Stimulated activated naive CD8-positive, alpha-beta T cell treated with anti-CD3 and anti-CD28 coated beads, Interleukin-15, amount 100 ng/mL, for 72 hours (primary cell): ENCODE data around the gene DOK6.
"Not testable (repeated sequence)": the region's sequence is repeated elsewhere in the genome, so short reads cannot be mapped to it uniquely, and the experiment has no call there.

Experiments used
- ATAC-seq: fragments of 150-1000 bp; cut with Tn5 transposase; 2 replicates; pipeline ENCODE4 v1.10.0; 2021; ENCODE audit warnings: mild to moderate bottlenecking, moderate library complexity
- DNase-seq, 2 donors: peaks; one replicate each; pipeline ENCODE4 v3.0.0; 2021 to 2022
- H3K27ac Mint-ChIP-seq, 2 donors: one replicate each; pipeline ENCODE4 v1.8.0; 2022; ENCODE audit warnings: mild to moderate bottlenecking in 2 of 2, mixed read lengths in 2 of 2, moderate library complexity in 2 of 2
- H3K27me3 Mint-ChIP-seq: one replicate; pipeline ENCODE4 v1.8.0; 2022; ENCODE audit warnings: mixed read lengths
- H3K4me1 Mint-ChIP-seq: one replicate; pipeline ENCODE4 v1.8.0; 2022; ENCODE audit warnings: mild to moderate bottlenecking, mixed read lengths
- H3K4me3 Mint-ChIP-seq, 2 donors: one replicate each; pipeline ENCODE4 v1.8.0; 2022; ENCODE audit warnings: mild to moderate bottlenecking in 2 of 2, mixed read lengths in 2 of 2, moderate library complexity in 1 of 2
- H3K9me3 Mint-ChIP-seq, 2 donors: one replicate each; pipeline ENCODE4 v1.8.0; 2022; ENCODE audit warnings: mixed read lengths in 2 of 2

Gene DOK6

DNA sequence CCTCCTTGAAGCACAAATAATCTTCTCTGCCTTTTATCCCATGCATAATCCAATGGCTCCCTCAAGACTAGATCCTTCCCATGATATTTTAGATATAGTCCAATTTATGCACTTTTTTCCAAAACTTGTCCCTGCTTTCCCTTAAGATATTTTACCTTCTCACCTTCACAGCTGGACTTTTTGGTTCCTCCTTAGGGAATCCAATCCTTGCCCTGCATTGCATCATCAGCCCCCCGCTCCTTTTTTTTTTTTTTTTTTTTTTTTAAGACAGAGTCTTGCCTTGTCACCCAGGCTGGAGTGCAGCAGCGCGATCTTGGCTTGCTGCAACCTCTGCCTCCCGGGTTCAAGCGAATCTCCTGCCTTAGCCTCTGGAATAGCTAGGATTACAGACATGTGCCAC is 250.6 kb downstream of the DOK6 start:
- ATAC-seq: no peak
- H3K9me3 Mint-ChIP-seq: no peaks in the 10 kb centered on the region
- H3K27me3 Mint-ChIP-seq: peaks cover 33% of the 10 kb centered on the region
- H3K4me1 Mint-ChIP-seq: no peaks in the 10 kb centered on the region
- H3K4me3 Mint-ChIP-seq: no peak overlapping the region
- H3K27ac Mint-ChIP-seq: no peak overlapping the region
- no peak for DNase-seq

DNA sequence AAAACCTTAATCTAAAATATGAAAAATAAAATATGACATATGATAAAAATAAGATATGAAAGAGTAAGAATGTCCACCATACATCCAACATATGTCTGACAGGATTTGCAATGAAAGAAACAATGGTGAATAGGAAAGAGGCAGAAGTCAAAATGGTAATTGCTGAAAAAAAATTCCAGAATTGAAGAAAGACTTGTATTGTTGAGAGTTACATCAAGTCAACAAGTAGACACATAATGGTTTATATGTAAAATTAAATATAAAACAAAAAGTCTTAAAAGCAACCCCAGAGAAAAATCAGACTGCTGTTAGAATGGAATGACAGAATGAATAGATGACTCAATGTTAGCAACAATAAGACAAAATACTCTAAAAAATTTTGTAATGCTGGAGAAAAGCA is 255.1 kb downstream of the DOK6 start:
- ATAC-seq (no peak), DNase-seq (no peak)
- no peak overlapping the region for H3K27ac Mint-ChIP-seq
- H3K27me3 Mint-ChIP-seq: peaks cover 45% of the 10 kb centered on the region
- no peaks in the 10 kb centered on the region for H3K9me3 Mint-ChIP-seq
- no peaks in the 10 kb centered on the region for H3K4me1 Mint-ChIP-seq
- no peak overlapping the region for H3K4me3 Mint-ChIP-seq

DNA sequence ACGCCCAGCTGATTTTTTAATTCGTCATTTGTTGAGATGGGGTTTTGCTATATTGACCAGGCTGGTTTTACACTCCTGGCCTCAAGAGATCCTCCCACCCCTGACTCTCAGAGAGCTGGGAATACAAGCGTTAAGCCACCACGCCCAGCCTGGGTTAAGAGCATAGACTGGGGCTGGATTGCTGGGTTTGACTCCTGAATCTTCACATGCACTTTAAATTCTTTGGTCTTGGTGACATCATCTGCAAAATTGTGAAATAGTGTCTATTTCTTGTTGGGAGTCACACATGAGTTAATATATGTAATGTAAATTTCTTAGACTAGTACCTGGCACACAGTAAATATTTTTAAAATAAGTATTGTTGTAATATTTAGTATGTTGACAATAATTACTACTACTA is 257.4 kb downstream of the DOK6 start:
- no peak overlapping the region for H3K4me3 Mint-ChIP-seq
- ATAC-seq (no peak), DNase-seq (no peak)
- H3K9me3 Mint-ChIP-seq: no peaks in the 10 kb centered on the region
- H3K27me3 Mint-ChIP-seq: peaks cover 33% of the 10 kb centered on the region
- H3K4me1 Mint-ChIP-seq: no peaks in the 10 kb centered on the region
- H3K27ac Mint-ChIP-seq: no peak overlapping the region

DNA sequence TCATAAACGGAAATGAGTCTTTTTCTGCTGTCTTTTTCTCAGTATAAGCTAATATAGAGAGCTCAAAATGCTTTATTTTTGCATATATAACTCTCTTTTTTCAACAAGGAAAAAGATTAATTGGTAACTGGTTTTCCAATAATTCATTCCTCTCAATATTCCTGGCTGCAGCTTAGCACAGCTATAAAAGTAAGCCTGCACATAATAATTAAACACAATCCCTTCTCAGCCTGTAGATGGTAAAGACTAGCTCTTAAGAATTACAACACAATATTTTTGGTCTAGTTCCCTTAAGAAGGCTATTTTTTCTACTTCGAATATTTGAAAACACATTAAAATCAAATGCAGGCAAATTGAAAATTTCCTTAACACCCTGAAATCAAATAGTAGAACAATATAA is 258.0 kb downstream of the DOK6 start:
- Mint-ChIP-seq H3K27ac (no peak overlapping the region), H3K9me3 (no peaks in the 10 kb centered on the region), H3K4me3 (no peak overlapping the region), H3K27me3 (peaks cover 27% of the 10 kb centered on the region), H3K4me1 (no peaks in the 10 kb centered on the region)
- DNase-seq (no peak), ATAC-seq (no peak)

DNA sequence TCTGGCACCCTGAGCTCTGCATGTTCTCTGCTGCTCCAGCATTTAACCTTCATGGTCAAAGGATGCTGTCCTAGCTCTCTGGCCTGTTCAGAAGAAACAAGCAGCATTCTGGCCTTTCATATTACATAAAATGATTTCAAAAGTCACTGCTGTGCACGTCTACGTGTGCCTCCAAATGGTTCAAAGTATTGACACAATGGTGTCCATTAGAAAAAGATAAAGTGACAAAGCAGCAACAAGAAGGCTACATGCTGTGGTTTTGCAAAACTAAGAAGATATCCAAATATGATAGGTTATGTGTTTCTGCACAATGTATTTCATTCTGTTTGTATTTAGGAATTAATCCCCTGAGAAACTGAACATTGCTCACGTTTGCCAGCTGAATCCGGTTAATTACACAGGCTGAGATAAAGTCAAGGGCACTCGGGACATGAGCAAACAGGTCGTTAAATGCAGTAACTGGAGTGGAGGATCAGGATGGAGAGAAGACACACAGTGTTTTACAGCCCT is 258.5 kb downstream of the DOK6 start:
- Mint-ChIP-seq H3K27ac (no peak overlapping the region), H3K4me1 (no peaks in the 10 kb centered on the region), H3K27me3 (peaks cover 22% of the 10 kb centered on the region), H3K4me3 (no peak overlapping the region), H3K9me3 (no peaks in the 10 kb centered on the region)
- ATAC-seq (no peak), DNase-seq (no peak)

DNA sequence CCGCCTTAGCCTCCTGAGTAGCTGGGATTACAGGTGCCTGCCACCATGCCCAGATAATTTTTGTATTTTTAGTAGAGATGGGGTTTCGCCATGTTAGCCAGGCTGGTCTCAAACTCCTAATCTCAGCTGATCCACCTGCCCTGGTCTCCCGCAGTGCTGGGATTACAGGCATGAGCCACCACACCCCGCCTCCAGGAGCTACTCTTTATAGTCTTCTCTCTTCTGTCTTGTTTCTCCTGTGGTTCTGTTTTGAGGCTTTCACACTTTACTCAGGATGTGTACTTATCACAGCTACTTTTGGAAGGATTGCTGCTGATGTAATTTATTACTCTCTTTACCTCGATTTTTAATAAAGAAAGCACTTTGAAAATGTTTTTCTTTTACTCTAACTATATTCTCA is 261.4 kb downstream of the DOK6 start:
- not testable (repeated sequence) for ATAC-seq, H3K9me3 Mint-ChIP-seq, H3K27ac Mint-ChIP-seq, H3K4me3 Mint-ChIP-seq, H3K4me1 Mint-ChIP-seq, H3K27me3 Mint-ChIP-seq, DNase-seq

DNA sequence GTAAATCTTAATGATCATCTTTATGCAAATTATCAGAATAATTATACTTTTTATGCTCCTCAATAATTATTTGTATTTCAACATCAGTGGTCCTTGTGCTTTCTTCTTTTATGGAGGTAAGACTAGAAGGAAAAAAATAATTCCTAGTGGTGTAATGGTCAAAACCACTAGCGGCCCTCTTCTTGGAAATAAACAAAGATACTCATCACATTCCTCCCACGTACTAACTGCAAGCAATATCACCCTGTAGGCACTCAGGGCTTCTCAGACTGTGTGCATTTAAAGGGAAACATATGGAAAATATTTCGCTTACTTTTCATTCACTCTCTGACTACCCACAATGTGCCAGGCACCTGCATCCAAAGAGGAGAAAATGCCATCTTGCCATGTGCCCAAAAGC is 263.7 kb downstream of the DOK6 start:
- H3K9me3 Mint-ChIP-seq: no peaks in the 10 kb centered on the region
- ATAC-seq (no peak), DNase-seq (no peak)
- H3K4me1 Mint-ChIP-seq: no peaks in the 10 kb centered on the region
- no peak overlapping the region for H3K4me3 Mint-ChIP-seq
- H3K27ac Mint-ChIP-seq: no peak overlapping the region
- no peaks in the 10 kb centered on the region for H3K27me3 Mint-ChIP-seq

DNA sequence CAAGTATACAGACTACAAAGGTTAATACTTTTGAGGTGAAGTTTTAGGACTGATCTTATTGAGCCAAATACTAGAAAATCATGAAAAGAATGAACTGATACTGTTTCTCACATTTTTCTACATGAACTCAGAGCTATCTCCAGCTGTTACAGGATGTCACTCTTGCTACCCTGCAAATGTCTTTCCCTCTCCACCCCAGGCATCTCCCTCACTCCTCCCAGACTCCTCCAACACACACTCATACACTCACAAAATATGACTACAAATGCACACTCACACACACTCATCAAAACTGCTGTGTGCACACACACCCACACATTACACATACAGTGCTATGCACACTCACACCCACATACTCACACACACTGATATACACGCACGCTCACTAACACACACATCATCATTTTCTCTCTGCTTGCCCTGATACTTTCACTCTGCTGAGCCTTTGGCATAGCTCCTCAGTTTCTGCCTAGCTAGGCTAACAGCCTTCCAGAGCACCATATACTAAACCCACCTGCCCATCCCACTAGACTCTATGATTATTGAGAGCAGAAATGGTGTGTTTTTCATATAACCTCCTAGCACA is 273.7 kb downstream of the DOK6 start:
- no peak overlapping the region for H3K4me3 Mint-ChIP-seq
- DNase-seq (no peak), ATAC-seq (no peak)
- peaks cover 5% of the 10 kb centered on the region for H3K27me3 Mint-ChIP-seq
- H3K9me3 Mint-ChIP-seq: peaks cover 0 to 5% of the 10 kb centered on the region in 2 donors
- no peak overlapping the region for H3K27ac Mint-ChIP-seq
- H3K4me1 Mint-ChIP-seq: no peaks in the 10 kb centered on the region

DNA sequence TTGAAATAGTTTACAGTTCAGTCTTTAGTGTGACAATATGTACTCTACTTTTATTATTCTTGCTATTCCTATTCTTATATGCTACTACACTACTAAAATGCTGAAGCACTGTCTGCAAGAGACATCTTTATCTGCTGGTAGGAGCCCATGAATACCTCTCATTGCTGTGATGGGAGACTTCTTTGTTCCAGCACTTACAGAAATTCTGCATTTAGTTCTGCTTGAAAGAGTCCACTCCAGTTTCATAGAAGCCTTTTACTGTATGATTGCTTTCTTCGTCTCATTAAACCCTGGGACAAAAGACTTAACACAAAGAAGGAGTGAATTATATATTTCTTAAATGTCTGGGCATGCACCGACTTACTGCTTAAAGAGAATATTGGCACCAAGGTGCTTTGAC is 274.3 kb downstream of the DOK6 start:
- ATAC-seq (no peak), DNase-seq (no peak)
- Mint-ChIP-seq H3K9me3 (peaks cover 0 to 5% of the 10 kb centered on the region in 2 donors), H3K4me3 (no peak overlapping the region), H3K4me1 (no peaks in the 10 kb centered on the region), H3K27me3 (peaks cover 5% of the 10 kb centered on the region), H3K27ac (no peak overlapping the region)

DNA sequence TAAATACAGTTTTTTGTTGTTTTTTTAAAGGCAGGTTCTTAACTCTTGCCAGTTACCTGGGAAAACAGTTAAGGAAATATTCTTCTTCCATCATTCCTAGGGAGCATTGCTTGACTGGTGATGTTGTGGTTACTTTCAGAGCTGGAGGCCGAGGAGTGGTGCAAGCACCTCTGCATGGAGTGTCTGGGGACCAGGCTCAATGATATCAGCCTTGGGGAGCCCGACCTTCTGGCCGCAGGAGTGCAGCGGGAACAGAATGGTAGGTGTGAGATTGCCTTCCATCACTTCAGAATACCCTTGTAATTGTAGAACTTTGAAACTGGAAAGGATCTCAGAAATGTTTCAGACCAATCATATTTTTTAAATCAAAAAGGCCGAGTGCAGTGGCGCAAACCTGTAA is 276.9 kb downstream of the DOK6 start:
- Mint-ChIP-seq H3K9me3 (no peaks in the 10 kb centered on the region), H3K4me3 (no peak overlapping the region), H3K4me1 (no peaks in the 10 kb centered on the region), H3K27ac (no peak overlapping the region), H3K27me3 (no peaks in the 10 kb centered on the region)
- DNase-seq (no peak), ATAC-seq (no peak)

DNA sequence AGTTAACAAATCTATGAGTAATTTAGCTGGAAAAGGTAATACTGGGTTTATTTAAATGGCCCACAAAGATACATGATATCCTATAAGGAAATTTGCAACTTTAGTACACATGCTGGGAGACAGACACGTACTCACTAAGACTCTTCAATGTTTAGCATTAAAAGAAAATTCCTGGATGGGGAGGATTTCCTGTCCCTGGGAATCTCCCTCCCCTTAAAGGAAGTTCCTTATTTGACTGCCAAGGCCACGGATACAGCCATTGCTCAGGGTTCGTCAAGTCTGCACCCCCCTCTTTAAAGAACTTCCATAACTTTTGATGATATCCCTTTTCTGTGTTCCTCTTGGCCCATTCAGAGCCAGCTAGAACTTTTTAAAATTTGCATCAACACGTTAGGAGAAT is 279.4 kb downstream of the DOK6 start:
- H3K4me1 Mint-ChIP-seq: no peaks in the 10 kb centered on the region
- no peak for DNase-seq
- H3K9me3 Mint-ChIP-seq: no peaks in the 10 kb centered on the region
- ATAC-seq: no peak
- no peak overlapping the region for H3K4me3 Mint-ChIP-seq
- no peaks in the 10 kb centered on the region for H3K27me3 Mint-ChIP-seq
- no peak overlapping the region for H3K27ac Mint-ChIP-seq

DNA sequence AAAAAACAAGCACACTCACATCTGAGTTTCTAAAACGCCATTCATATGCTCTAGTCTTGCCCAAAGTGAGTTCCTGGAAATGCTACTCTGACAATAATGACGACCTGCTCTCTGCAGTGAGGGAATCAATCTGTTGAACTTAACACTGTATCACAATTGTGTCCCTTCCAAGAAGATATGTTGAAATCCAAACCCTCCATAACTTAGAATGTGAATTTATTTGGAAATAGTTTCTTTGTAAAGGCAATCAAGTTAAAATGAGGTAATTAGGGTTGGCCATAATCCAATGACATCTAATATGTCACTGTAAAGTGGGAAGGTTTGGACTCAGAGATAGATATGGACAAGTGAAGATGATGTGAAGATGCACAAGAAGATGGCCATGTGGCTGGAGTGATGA is 282.5 kb downstream of the DOK6 start:
- Mint-ChIP-seq H3K4me3 (no peak overlapping the region), H3K9me3 (no peaks in the 10 kb centered on the region), H3K4me1 (no peaks in the 10 kb centered on the region), H3K27me3 (no peaks in the 10 kb centered on the region), H3K27ac (no peak overlapping the region)
- no peak for DNase-seq
- ATAC-seq: no peak

DNA sequence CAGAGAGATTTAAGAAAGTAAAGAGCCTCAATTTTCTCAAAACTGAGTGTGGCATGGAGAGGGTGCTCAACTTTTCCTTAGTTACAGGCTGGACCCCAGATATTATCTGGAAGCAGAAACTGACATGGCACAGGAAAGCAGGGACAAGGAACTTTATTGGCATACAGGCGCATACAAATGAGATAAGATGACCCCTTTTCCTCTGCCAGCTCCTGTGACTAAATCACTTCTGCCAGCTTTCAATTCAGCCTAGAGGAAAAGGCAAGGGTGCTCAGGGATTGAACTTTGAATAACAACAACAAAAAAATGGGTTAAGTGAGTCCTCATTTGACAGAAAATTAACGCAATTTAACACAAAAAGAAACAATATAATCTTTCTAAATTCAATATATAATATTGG is 284.1 kb downstream of the DOK6 start:
- H3K9me3 Mint-ChIP-seq: no peaks in the 10 kb centered on the region
- H3K4me1 Mint-ChIP-seq: no peaks in the 10 kb centered on the region
- no peak for DNase-seq
- no peaks in the 10 kb centered on the region for H3K27me3 Mint-ChIP-seq
- no peak overlapping the region for H3K4me3 Mint-ChIP-seq
- no peak for ATAC-seq
- H3K27ac Mint-ChIP-seq: no peak overlapping the region

DNA sequence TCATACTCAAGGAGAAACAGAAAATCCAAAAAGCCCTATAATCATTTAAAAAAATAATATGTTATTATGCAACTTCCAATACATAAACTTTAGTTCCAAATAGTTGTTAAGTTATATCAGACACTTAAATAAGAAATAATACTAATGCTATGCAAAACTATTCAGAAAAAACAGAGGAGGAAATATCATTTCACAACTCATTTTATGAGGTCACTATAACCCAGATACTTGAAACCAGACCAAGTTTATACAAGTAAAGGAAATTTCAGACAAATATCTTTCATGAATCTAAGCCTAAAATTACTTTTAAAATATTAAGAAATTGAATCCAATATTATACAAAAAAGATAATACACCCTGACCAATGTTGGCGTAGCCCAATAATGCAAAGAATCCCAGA is 286.2 kb downstream of the DOK6 start:
- no peaks in the 10 kb centered on the region for H3K4me1 Mint-ChIP-seq
- ATAC-seq (no peak), DNase-seq (no peak)
- no peaks in the 10 kb centered on the region for H3K9me3 Mint-ChIP-seq
- H3K27me3 Mint-ChIP-seq: no peaks in the 10 kb centered on the region
- no peak overlapping the region for H3K4me3 Mint-ChIP-seq
- H3K27ac Mint-ChIP-seq: no peak overlapping the region

DNA sequence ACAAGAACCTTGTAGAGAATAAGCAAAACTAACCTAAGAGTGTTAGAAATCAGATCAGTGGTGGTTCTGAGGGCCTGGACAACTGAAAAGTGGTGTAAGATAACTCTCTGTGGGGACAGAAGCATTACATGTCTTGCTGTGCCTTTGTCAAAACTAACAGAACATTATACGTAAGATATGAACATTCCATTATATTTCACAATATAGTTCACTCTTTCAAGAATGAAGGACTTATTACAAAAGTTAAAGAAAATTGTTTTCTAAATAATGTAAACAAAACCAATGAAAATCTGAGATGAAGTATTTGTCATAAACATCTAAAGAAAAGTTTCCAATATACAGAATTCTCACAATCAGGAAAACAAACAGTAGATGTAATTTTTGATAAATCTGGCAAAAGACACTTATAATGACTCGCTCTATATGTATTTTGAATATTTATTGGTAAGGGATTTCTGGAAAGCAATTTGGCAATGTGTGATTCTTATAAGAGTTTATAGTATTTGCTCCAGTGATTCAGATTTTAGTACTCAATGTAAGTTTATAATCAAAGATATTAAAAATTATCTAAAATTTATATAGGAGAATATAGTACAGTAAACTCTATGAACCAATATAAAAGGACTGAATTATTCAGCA is 288.6 kb downstream of the DOK6 start:
- ATAC-seq (no peak), DNase-seq (no peak)
- no peaks in the 10 kb centered on the region for H3K27me3 Mint-ChIP-seq
- H3K27ac Mint-ChIP-seq: no peak overlapping the region
- no peak overlapping the region for H3K4me3 Mint-ChIP-seq
- H3K9me3 Mint-ChIP-seq: no peaks in the 10 kb centered on the region
- H3K4me1 Mint-ChIP-seq: no peaks in the 10 kb centered on the region

DNA sequence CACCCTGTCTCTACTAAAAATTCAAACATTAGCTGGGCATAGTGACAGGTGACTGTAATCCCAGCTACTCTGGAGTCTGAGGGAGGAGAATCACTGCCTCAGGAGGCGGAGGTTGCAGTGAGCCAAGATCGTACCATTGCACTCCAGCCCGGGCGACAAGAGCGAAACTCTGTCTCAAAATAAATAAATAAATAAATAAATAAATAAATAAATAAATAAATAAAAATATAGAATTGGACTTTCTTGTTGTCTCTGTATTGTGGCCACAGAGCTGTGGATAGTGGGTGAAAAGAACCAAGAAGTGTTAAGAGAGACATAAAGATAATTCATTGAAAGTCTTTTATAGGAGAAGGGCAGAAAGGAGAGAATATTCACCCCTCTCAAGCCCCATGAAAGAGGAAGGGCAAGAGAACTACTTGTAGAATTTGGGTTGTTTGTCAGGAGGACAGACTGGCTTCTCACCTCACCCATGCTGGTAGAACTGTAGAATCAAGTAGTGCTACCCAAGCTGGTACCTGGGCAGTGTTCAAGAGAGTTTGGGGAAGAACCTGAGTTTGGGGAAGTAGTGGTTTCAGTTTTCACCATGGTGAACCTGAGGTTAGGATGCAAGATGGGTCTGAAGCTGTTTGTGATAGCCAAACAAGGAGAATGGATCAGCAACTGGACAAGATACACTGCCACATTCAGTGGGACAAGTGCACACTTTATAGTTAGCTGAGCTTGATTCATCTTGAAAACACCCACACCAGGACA is 290.5 kb downstream of the DOK6 start:
- H3K27me3 Mint-ChIP-seq: no peaks in the 10 kb centered on the region
- DNase-seq (no peak), ATAC-seq (no peak)
- H3K27ac Mint-ChIP-seq: peak overlapping the region in 1 of 2 donors; percentile 5
- no peaks in the 10 kb centered on the region for H3K9me3 Mint-ChIP-seq
- H3K4me3 Mint-ChIP-seq: no peak overlapping the region
- no peaks in the 10 kb centered on the region for H3K4me1 Mint-ChIP-seq
